Measurements from ENCODE around the gene TSPAN16.

TSPAN16 gene

DNA sequence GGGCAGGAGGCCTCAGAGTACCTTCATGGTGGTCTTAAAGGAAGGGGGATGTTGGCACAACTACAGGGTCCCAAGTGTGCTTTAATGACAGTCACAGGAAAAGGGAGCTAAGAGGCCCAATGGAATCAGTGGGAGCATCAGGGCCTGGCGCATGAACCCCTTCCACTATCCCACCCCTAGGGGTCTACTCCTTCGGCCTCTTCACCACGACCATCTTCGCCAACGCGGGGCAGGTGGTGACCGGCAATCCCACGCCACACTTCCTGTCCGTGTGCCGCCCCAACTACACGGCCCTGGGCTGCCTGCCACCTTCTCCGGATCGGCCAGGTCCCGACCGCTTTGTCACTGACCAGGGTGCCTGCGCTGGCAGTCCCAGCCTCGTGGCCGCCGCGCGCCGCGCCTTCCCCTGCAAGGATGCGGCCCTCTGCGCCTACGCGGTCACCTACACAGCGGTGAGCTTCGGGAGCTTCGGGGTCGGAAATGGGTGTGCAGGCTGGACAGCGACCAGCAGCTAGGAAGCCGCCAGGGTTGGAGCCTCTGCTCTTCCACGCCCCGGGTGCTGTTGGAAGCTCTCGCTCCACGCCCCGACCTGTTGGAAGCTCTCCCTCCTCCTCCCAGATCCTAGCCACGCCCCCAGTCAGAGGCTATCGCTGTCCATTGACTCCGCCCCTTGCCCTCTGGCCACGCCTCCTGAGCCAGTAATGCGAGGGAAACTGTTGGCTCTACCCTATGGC, 65.2 kb downstream of the TSPAN16 start:
- DNase-seq (ENCODE audit: low read depth, low spot score) = no peak
- in situ Hi-C loops (cut with HindIII; ENCODE audit: low sequenced_read_pairs) = no loop called here
- TF ChIP-seq CTCF (IDR thresholded peaks at IDR 0.05; ENCODE audit: low read depth, low read length) = no peak
- H3K4me3 ChIP-seq (ENCODE audit: low read depth, low read length) = no peak overlapping the region

- in situ Hi-C loops (cut with HindIII; ENCODE audit: low sequenced_read_pairs) = no loop called here
Measured at GRCh38 chr19:11361771-11362731, 66.1 kb downstream of the TSPAN16 start.

DNA sequence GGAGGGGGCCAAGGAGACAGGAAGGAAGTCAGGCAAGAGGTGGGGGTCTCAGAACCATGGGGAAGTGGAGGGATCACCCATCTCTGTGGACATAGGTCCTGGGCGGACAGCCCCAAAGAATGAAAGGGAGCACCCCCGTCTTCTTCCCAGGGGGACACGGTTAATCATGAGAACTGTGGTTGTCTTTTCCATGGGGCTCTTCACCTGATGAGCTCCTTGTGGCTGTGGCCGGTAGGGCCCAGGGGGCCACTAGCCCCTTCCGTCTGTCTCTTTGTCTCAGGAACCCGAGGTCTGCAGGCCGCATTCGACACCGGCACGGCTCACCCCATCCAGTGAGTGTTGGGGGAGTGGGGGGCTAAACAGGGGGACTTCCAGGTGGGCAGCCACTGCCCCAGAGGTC, 67.9 kb downstream of the TSPAN16 start:
- in situ Hi-C loops (cut with HindIII; ENCODE audit: low sequenced_read_pairs) = no loop called here
- TF ChIP-seq CTCF (IDR thresholded peaks at IDR 0.05; ENCODE audit: low read depth, low read length) = no peak
- DNase-seq (ENCODE audit: low read depth, low spot score) = no peak
- no peak overlapping the region for H3K4me3 ChIP-seq (ENCODE audit: low read depth, low read length)

More at GRCh38 chr19:11361771-11362731, 66.1 kb downstream of the TSPAN16 start:
- no peak overlapping the region for H3K4me3 ChIP-seq (ENCODE audit: low read depth, low read length)
- TF ChIP-seq CTCF (IDR thresholded peaks at IDR 0.05; ENCODE audit: low read depth, low read length) = no peak
- no peak for DNase-seq (ENCODE audit: low read depth, low spot score)

GRCh38 chr19:11364296-11364904, 68.4 kb downstream of the TSPAN16 start:
- no peak for DNase-seq (ENCODE audit: low read depth, low spot score)

GRCh38 chr19:11364935-11365334, 69.0 kb downstream of the TSPAN16 start:
- in situ Hi-C loops (cut with HindIII; ENCODE audit: low sequenced_read_pairs) = no loop called here

More at GRCh38 chr19:11364296-11364904, 68.4 kb downstream of the TSPAN16 start:
- no peak for TF ChIP-seq CTCF (IDR thresholded peaks at IDR 0.05; ENCODE audit: low read depth, low read length)
- in situ Hi-C loops (cut with HindIII; ENCODE audit: low sequenced_read_pairs) = no loop called here
- H3K4me3 ChIP-seq (ENCODE audit: low read depth, low read length) = no peak overlapping the region

More at GRCh38 chr19:11364935-11365334, 69.0 kb downstream of the TSPAN16 start:
- no peak for DNase-seq (ENCODE audit: low read depth, low spot score)
- H3K4me3 ChIP-seq (ENCODE audit: low read depth, low read length) = no peak overlapping the region
- TF ChIP-seq CTCF (IDR thresholded peaks at IDR 0.05; ENCODE audit: low read depth, low read length) = no peak
